Measurements from ENCODE around the gene ACTRT3.

DNA sequence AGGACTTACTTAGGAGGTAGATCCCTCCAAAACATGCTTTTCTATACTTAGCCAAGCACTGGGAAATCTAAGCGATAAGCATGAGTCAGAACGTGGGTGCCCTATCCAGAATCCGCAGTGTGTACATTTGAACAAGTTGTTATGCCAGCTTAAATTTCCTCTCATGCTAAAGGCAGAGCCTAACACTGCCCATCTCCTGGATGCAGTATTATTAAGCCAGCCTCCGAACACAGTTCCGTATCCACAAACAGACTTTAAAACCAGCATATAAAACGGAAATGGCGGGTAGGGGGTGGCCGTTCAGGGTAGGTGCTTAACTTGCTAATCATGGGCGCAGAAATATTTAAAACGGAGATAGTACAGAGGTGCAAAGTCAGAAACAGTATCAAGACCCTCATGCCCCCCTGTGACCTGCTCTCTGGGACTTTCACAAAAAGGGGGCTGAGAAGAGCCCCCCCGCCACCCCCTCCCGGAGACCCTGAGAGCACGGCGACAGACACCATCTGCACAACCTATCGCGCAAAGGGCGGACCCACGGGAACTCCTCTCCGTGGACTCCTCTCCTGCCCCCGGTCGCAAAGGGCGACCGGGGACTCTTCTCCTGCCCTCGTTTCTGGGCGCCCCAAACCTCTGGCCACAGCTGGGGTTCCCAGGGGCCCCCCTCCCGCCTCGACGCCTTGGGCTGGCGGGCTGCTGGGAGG, 42.4 kb upstream of the ACTRT3 start:
- no peak for TF ChIP-seq REST (IDR thresholded peaks at IDR 0.05; ENCODE audit: insufficient read depth in 1 of 2, low read depth in 2 of 2, low read length in 1 of 2)
- TF ChIP-seq, protein P1, sequence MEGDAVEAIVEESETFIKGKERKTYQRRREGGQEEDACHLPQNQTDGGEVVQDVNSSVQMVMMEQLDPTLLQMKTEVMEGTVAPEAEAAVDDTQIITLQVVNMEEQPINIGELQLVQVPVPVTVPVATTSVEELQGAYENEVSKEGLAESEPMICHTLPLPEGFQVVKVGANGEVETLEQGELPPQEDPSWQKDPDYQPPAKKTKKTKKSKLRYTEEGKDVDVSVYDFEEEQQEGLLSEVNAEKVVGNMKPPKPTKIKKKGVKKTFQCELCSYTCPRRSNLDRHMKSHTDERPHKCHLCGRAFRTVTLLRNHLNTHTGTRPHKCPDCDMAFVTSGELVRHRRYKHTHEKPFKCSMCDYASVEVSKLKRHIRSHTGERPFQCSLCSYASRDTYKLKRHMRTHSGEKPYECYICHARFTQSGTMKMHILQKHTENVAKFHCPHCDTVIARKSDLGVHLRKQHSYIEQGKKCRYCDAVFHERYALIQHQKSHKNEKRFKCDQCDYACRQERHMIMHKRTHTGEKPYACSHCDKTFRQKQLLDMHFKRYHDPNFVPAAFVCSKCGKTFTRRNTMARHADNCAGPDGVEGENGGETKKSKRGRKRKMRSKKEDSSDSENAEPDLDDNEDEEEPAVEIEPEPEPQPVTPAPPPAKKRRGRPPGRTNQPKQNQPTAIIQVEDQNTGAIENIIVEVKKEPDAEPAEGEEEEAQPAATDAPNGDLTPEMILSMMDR (IDR thresholded peaks at IDR 0.05), result no peak
- no peak for TF ChIP-seq POLR2AphosphoS5 (IDR thresholded peaks at IDR 0.05; ENCODE audit: low read depth, low read length)
- TF ChIP-seq SIN3A (IDR thresholded peaks at IDR 0.05; ENCODE audit: borderline replicate concordance, insufficient read depth, low read depth, low read length), result no peak
- no peak for TF ChIP-seq TCF7L2 (IDR thresholded peaks at IDR 0.05; ENCODE audit: low read depth, low read length)
